Body of pancreas (tissue), 4 donors: ENCODE measurements around the gene PSORS1C1. TPM values are rescaled to one million over a fixed set of nuclear protein-coding genes. Genes with fewer than 3 reads are reported as not detected.
A peak's percentile ranks its signal among the peaks of the same experiment; 100 is the strongest.

ENCODE experiments used
- ATAC-seq: fragments of 150-250 bp; one replicate; pipeline ENCODE4 v1.9.1; 2016
- DNase-seq, 4 donors: peaks; one replicate each; pipeline ENCODE4 v3.0.0-alpha.2; 2019
- H3K27ac ChIP-seq, 4 donors: fragments of 200-600 bp; sonication (generic); 1 replicate in 3 of 4; 2 replicates in 1 of 4; pipeline versions ENCODE4 v1.5.1 to v1.6.1; 2016 to 2019; ENCODE audit warnings: mild to moderate bottlenecking in 1 of 4, mixed read lengths in 1 of 4, moderate library complexity in 1 of 4
- H3K27me3 ChIP-seq, 2 donors: fragments of 200-600 bp; sonication (generic); one replicate each; pipeline ENCODE4 v1.6.0; 2016; ENCODE audit warnings: mild to moderate bottlenecking in 1 of 2
- H3K36me3 ChIP-seq, 2 donors: fragments of 200-600 bp; sonication (generic); replicated peaks in 1 of 2; 2 replicates each; pipeline ENCODE4 v1.5.1; 2016; ENCODE audit warnings: low read depth in 2 of 2; ENCODE audit not compliant: insufficient read depth in 1 of 2
- H3K4me1 ChIP-seq: fragments of 200-600 bp; sonication (generic); one replicate; pipeline ENCODE4 v1.6.0; 2016
- H3K4me3 ChIP-seq, 2 donors: fragments of 200-600 bp; sonication (generic); 1 replicate in 1 of 2; 2 replicates in 1 of 2; pipeline ENCODE4 v1.5.1; 2016 to 2019
- H3K9me3 ChIP-seq, 3 donors: fragments of 200-600 bp; sonication (generic); 1 replicate in 2 of 3; 2 replicates in 1 of 3; pipeline ENCODE4 v1.5.1; 2016
- CTCF ChIP-seq, 7 experiments: fragments of 450-650 bp in 4 of 7; fragments of 200-600 bp in 3 of 7; sonication (generic) in 3 of 7; IDR thresholded peaks; one replicate each; pipeline ENCODE4 v1.5.1; 2016 to 2019; ENCODE audit warnings: antibody characterized with exemption in 7 of 7
- POLR2A ChIP-seq, 3 donors: fragments of 450-650 bp; IDR thresholded peaks; one replicate each; pipeline ENCODE4 v1.6.1; 2016; ENCODE audit warnings: antibody characterized with exemption in 3 of 3, mild to moderate bottlenecking in 2 of 3
- WGBS, 2 donors: methylation state at CpG; one replicate each; pipeline ENCODE4 v1.1.5; 2017; 5-methylcytosine and 5-hydroxymethylcytosine counted together
- intact Hi-C: fragments of 100-400 bp; cut with DNase I; formaldehyde crosslinking; loops from one replicate; pipeline ENCODE4 v1.15.1; 2023
- total RNA-seq, 2 donors: library from RNA; depleted of rRNA; stranded (reverse); fragments of >200 nt; gene quantifications; one replicate each; pipeline ENCODE4 v1.1.0, GENCODE V29; 2016

Gene PSORS1C1
- total RNA-seq, 2 donors from 2014 or later = 1.6 to 3.4 TPM

GRCh38 chr6:31128093-31128676, 13.6 kb downstream of the PSORS1C1 start:
- no peaks in the 10 kb centered on the region for H3K36me3 ChIP-seq
- ATAC-seq = peak; percentile 72
- no peak overlapping the region for H3K27ac ChIP-seq
- no peak overlapping the region for H3K4me3 ChIP-seq
- no peaks in the 10 kb centered on the region for H3K9me3 ChIP-seq
- H3K4me1 ChIP-seq = peaks cover 23% of the 10 kb centered on the region
- intact Hi-C loops = no loop called here
- TF ChIP-seq CTCF (IDR thresholded peaks at IDR 0.05) = peak; percentile 61 to 89 (median 72)
- no peak for TF ChIP-seq POLR2A (IDR thresholded peaks at IDR 0.05)
- H3K27me3 ChIP-seq = no peaks in the 10 kb centered on the region
- DNase-seq = peak; percentile 71 to 87 (median 78)
- 6 to 13% methylated on average over 8 of the region's 8 CpGs for WGBS, 2 donors

GRCh38 chr6:31129130-31129529, 14.5 kb downstream of the PSORS1C1 start:
- H3K4me3 ChIP-seq = no peak overlapping the region
- ATAC-seq (no peak), DNase-seq (no peak)
- intact Hi-C loops = no loop called here
- H3K4me1 ChIP-seq = peaks cover 19% of the 10 kb centered on the region
- 29 to 32% methylated on average over 4 of the region's 4 CpGs for WGBS, 2 donors
- no peaks in the 10 kb centered on the region for H3K27me3 ChIP-seq
- TF ChIP-seq CTCF (IDR thresholded peaks at IDR 0.05) (no peak), POLR2A (IDR thresholded peaks at IDR 0.05) (no peak)
- no peaks in the 10 kb centered on the region for H3K9me3 ChIP-seq
- H3K36me3 ChIP-seq = no peaks in the 10 kb centered on the region
- no peak overlapping the region for H3K27ac ChIP-seq

GRCh38 chr6:31130751-31131150, 16.2 kb downstream of the PSORS1C1 start:
- Histone ChIP-seq H3K4me3 (no peak overlapping the region), H3K36me3 (no peaks in the 10 kb centered on the region), H3K4me1 (peaks cover 12% of the 10 kb centered on the region), H3K9me3 (no peaks in the 10 kb centered on the region), H3K27me3 (no peaks in the 10 kb centered on the region), H3K27ac (no peak overlapping the region)
- ATAC-seq (no peak), DNase-seq (no peak)
- WGBS, 2 donors = 85 to 89% methylated on average over 3 of the region's 3 CpGs
- TF ChIP-seq POLR2A (IDR thresholded peaks at IDR 0.05) (no peak), CTCF (IDR thresholded peaks at IDR 0.05) (no peak)
- intact Hi-C loops = no loop called here

- ATAC-seq = no peak
- Histone ChIP-seq H3K4me3 (no peak overlapping the region), H3K9me3 (no peaks in the 10 kb centered on the region), H3K27me3 (no peaks in the 10 kb centered on the region), H3K36me3 (no peaks in the 10 kb centered on the region), H3K4me1 (peaks cover 4% of the 10 kb centered on the region), H3K27ac (no peak overlapping the region)
- intact Hi-C loops = no loop called here
- DNase-seq = no peak
- WGBS, 2 donors = 73 to 79% methylated on average over 3 of the region's 3 CpGs
- TF ChIP-seq CTCF (IDR thresholded peaks at IDR 0.05) (no peak), POLR2A (IDR thresholded peaks at IDR 0.05) (no peak)
These were observed 17.0 kb downstream of the PSORS1C1 start for GRCh38 chr6:31131595-31131994.

- TF ChIP-seq CTCF (IDR thresholded peaks at IDR 0.05) (no peak), POLR2A (IDR thresholded peaks at IDR 0.05) (no peak)
- intact Hi-C loops = no loop called here
- H3K27ac ChIP-seq = no peak overlapping the region
- WGBS, 2 donors = 77 to 82% methylated on average over 6 of the region's 6 CpGs
- H3K36me3 ChIP-seq = no peaks in the 10 kb centered on the region
- ATAC-seq (no peak), DNase-seq (no peak)
- peaks cover 4% of the 10 kb centered on the region for H3K4me1 ChIP-seq
- no peaks in the 10 kb centered on the region for H3K27me3 ChIP-seq
- H3K4me3 ChIP-seq = no peak overlapping the region
- H3K9me3 ChIP-seq = no peaks in the 10 kb centered on the region
These were observed 18.2 kb downstream of the PSORS1C1 start for GRCh38 chr6:31132806-31133205.
